HepG2 (cell line): ENCODE measurements around the gene PARD3. TPM values are rescaled to one million over a fixed set of nuclear protein-coding genes. Genes with fewer than 3 reads are reported as not detected.

Source experiments
- ATAC-seq: fragments of 200-7000 bp; cut with Tn5 transposase; 3 replicates; pipeline ENCODE4 v1.9.1; 2020; ENCODE audit warnings: mild to moderate bottlenecking, moderate library complexity
- BruUV-seq: library from RNA; stranded (reverse); fragments of 400-500 nt; replicated peaks from 2 replicates; lab custom pipeline; 2021; lab: Mats Ljungman, UMichigan
- CTCF ChIA-PET: fragments of 300-600 bp; formaldehyde crosslinking; extraction: SDS; loops from one replicate; lab custom pipeline; 2021; ENCODE audit warnings: low total read pairs, inconsistent platforms, low intra/inter-chr PET ratio; lab: Yijun Ruan, JAX
- POLR2A ChIA-PET: fragments of 350-600 bp; sonication (Branson Sonifier 250); formaldehyde crosslinking; loops from one replicate; lab custom pipeline; 2020; ENCODE audit warnings: antibody characterized with exemption, inconsistent platforms; lab: Yijun Ruan, JAX
- DNase-seq: peaks from one replicate; pipeline ENCODE4 v3.0.0-alpha.2; 2015; ENCODE audit warnings: low spot score
- FAIRE-seq: peaks from 3 replicates; lab custom pipeline; 2011; peaks lifted over from hg19 to GRCh38; lab: Jason Lieb, UNC
- H2AFZ ChIP-seq: one replicate; pipeline ENCODE4 v1.6.1; 2011; ENCODE audit warnings: low read length, inconsistent platforms
- H3K27ac ChIP-seq: fragments of 300-600 bp; 3 replicates; pipeline ENCODE4 v1.8.0; 2011; ENCODE audit warnings: mixed run types, mild to moderate bottlenecking, mixed read lengths, low read length, inconsistent platforms; ENCODE audit not compliant: insufficient read depth; ENCODE audit errors: extremely low read length
- H3K27me3 ChIP-seq, 2 experiments: fragments of 200-600 bp in 1 of 2; 2 replicates in 1 of 2; 3 replicates in 1 of 2; pipeline versions ENCODE4 v1.6.0 to v1.8.0; 2011; ENCODE audit warnings: low read length in 2 of 2, mild to moderate bottlenecking in 2 of 2, moderate library complexity in 2 of 2, inconsistent platforms in 1 of 2; ENCODE audit not compliant: insufficient read depth in 2 of 2, control insufficient read depth in 1 of 2
- H3K36me3 ChIP-seq, 2 experiments: fragments of 200-600 bp in 1 of 2; replicated peaks in 1 of 2; 2 replicates in 1 of 2; 3 replicates in 1 of 2; pipeline versions ENCODE4 v1.5.1 to v1.8.0; 2011; ENCODE audit warnings: low read length in 2 of 2, inconsistent platforms in 1 of 2; ENCODE audit not compliant: insufficient read depth in 2 of 2, control insufficient read depth in 1 of 2
- H3K4me1 ChIP-seq: 2 replicates; pipeline ENCODE4 v1.5.1; 2012; ENCODE audit warnings: low read length, inconsistent platforms; ENCODE audit not compliant: insufficient read depth
- H3K4me2 ChIP-seq: 2 replicates; pipeline ENCODE4 v1.6.0; 2011; ENCODE audit warnings: low read depth, low read length, inconsistent platforms
- H3K4me3 ChIP-seq, 3 experiments: fragments of 200-600 bp in 1 of 3; sonication (generic), shearing (Covaris generic) in 1 of 3; replicated peaks in 1 of 3; 2 replicates each; pipeline ENCODE4 v1.5.1; 2011 to 2016; ENCODE audit warnings: low read length in 3 of 3, inconsistent platforms in 2 of 3, low read depth in 2 of 3, mild to moderate bottlenecking in 2 of 3, control low read depth in 1 of 3, mixed read lengths in 1 of 3; ENCODE audit not compliant: insufficient read depth in 1 of 3
- H3K79me2 ChIP-seq: one replicate; pipeline ENCODE4 v1.6.1; 2011; ENCODE audit warnings: low read length, inconsistent platforms; ENCODE audit not compliant: insufficient read depth
- H3K9ac ChIP-seq: 2 replicates; pipeline ENCODE4 v1.6.0; 2011; ENCODE audit warnings: mild to moderate bottlenecking, low read depth, low read length, inconsistent platforms; ENCODE audit not compliant: insufficient read depth
- H3K9me3 ChIP-seq: 2 replicates; pipeline ENCODE4 v1.5.1; 2012; ENCODE audit warnings: mild to moderate bottlenecking, low read length
- H4K20me1 ChIP-seq: 2 replicates; pipeline ENCODE4 v1.6.0; 2011; ENCODE audit warnings: inconsistent platforms, mild to moderate bottlenecking, low read length, moderate library complexity; ENCODE audit not compliant: insufficient read depth
- AHR ChIP-seq: IDR thresholded peaks from 2 replicates; pipeline ENCODE4 v1.6.1; 2018; ENCODE audit warnings: missing genetic modification reagents, missing compliant biosample characterization
- ATF7-NPFF ChIP-seq: sonication (generic); formaldehyde crosslinking; IDR thresholded peaks from 2 replicates; pipeline ENCODE4 v1.8.1; 2023; ENCODE audit warnings: mild to moderate bottlenecking, low read depth, missing genetic modification reagents, moderate library complexity
- CENPT ChIP-seq: sonication (generic); formaldehyde crosslinking; IDR thresholded peaks from 2 replicates; pipeline ENCODE4 v1.8.0; 2022; ENCODE audit warnings: low read depth, mild to moderate bottlenecking, moderate library complexity, missing genetic modification reagents
- GATAD1 ChIP-seq: IDR thresholded peaks from 2 replicates; pipeline ENCODE4 v1.6.1; 2016; ENCODE audit warnings: missing genetic modification reagents, missing compliant biosample characterization
- MIER2 ChIP-seq: IDR thresholded peaks from 2 replicates; pipeline ENCODE4 v1.6.1; 2016; ENCODE audit warnings: missing biosample characterization, missing genetic modification reagents
- STAT5B ChIP-seq: sonication (generic); formaldehyde crosslinking; IDR thresholded peaks from 2 replicates; pipeline ENCODE4 v1.4.0; 2020; ENCODE audit warnings: missing genetic modification reagents
- ZNF432 ChIP-seq: sonication (generic); formaldehyde crosslinking; IDR thresholded peaks from 2 replicates; pipeline ENCODE4 v1.5.0; 2020; ENCODE audit warnings: missing genetic modification reagents, mild to moderate bottlenecking, borderline replicate concordance
- ZNF496 ChIP-seq: sonication (generic); formaldehyde crosslinking; IDR thresholded peaks from 2 replicates; pipeline ENCODE4 v1.8.1; 2023; ENCODE audit warnings: mild to moderate bottlenecking, moderate library complexity, missing genetic modification reagents; ENCODE audit not compliant: insufficient replicate concordance
- ZNF775 ChIP-seq: sonication (generic); formaldehyde crosslinking; IDR thresholded peaks from 2 replicates; pipeline ENCODE4 v1.4.0; 2020; ENCODE audit warnings: missing genetic modification reagents, mild to moderate bottlenecking, moderate library complexity, borderline replicate concordance
- ZNF878 ChIP-seq: sonication (generic); formaldehyde crosslinking; IDR thresholded peaks from 2 replicates; pipeline ENCODE4 v1.8.1; 2023; ENCODE audit warnings: mild to moderate bottlenecking, missing genetic modification reagents, moderate library complexity
- WGBS: methylation state at CpG from one replicate; pipeline ENCODE4 v1.1.6; 2017; ENCODE audit warnings: low lambda C conversion rate; 5-methylcytosine and 5-hydroxymethylcytosine counted together
- in situ Hi-C: cut with HindIII; loops from 2 replicates; pipeline ENCODE4 v1.10.0; 2017; ENCODE audit warnings: low pct_unique_long_range_greater_than_20kb; ENCODE audit not compliant: extremely low pct_ligation_motif_present
- intact Hi-C: fragments of 100-400 bp; cut with micrococcal nuclease; formaldehyde crosslinking; loops from one replicate; pipeline ENCODE4 v1.10.0; 2022; ENCODE audit not compliant: unreplicated experiment
- polyA plus RNA-seq, 8 experiments: library from polyadenylated mRNA; depleted of rRNA in 3 of 8; stranded (reverse) in 7 of 8; unstranded in 1 of 8; fragments of >200 nt; fragmentation: Illumina TruSeq in 4 of 8; extraction: Trizol in 4 of 8; gene quantifications; 2 replicates each; pipeline versions ENCODE4 v1.2.1 to v1.2.3, GENCODE V29; 2011 to 2016; ENCODE audit warnings: low read depth in 4 of 8, missing spikeins in 1 of 8, mixed read lengths in 1 of 8; ENCODE audit not compliant: insufficient read depth in 1 of 8
- total RNA-seq, 5 experiments: library from RNA; depleted of rRNA; stranded (reverse); fragments of >200 nt; fragmentation: Illumina TruSeq; extraction: Trizol; gene quantifications; 2 replicates each; pipeline ENCODE4 v1.2.3, GENCODE V29; 2016; ENCODE audit warnings: low read depth in 1 of 5
- TF ChIP-seq, protein P1 (sequence below): sonication (generic); formaldehyde crosslinking; IDR thresholded peaks from 2 replicates; pipeline ENCODE4 v1.4.0; 2020; ENCODE audit warnings: mild to moderate bottlenecking, missing genetic modification reagents

PARD3 gene
- total and polyA plus RNA-seq, 2 of the 13 experiments (the other 11 are each of a cell fraction or from before 2014, with no cell fraction given): 40.9 to 60.0 TPM

DNA sequence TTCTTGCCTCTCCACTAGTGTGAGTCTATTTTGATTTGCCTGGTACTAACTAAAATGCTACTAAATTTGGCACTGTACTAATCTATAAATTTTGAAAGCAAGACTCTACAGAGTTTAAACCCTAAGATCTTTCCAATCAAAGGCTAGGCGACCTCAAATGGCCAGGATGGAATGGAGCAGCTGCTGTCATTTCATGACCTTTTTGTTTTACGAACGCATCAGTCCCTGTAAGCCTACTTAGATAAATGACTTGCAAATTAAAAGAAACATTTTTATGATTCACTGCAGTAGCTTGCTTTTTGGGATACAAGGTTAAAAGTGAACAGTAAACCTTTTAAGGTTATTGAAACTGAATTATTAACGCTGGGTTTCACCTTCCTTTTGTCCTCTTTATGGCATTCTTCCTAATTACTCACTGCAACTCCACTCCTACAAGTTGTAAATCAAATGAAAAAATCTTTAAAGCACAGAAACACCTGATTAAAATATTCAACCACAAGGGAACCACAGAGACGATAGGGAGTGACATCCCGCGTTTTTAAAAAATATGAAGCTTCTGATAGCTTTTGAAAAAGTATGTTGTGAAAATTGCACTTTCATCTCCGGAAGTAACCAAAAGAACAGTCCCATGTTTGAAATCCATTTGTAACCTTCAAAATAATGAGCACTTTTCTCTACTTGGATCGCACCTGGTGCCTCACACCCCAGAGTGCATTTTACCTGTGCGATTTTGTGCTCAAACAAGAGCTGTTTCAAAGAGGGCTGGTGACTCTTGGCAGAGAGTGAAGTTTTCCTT lies 595.1 kb downstream of the PARD3 start:
- FAIRE-seq (no peak), DNase-seq (no peak), ATAC-seq (no peak)
- H3K4me1 ChIP-seq: peaks cover 61% of the 10 kb centered on the region
- ChIA-PET POLR2A (no interaction called here), CTCF (no interaction called here)
- no peaks in the 10 kb centered on the region for H3K27me3 ChIP-seq
- intact Hi-C loops: no loop called here
- no peak overlapping the region for H2AFZ ChIP-seq
- BruUV-seq: no TSS peak
- H3K4me3 ChIP-seq: no peak overlapping the region
- no peaks in the 10 kb centered on the region for H3K9me3 ChIP-seq
- H3K27ac ChIP-seq: no peak overlapping the region
- H3K36me3 ChIP-seq: no peaks in the 10 kb centered on the region; a peak in 1 of 5 replicates
- H4K20me1 ChIP-seq: no peaks in the 10 kb centered on the region
- TF ChIP-seq AHR (CRISPR knock-in tag): no peak
- TF ChIP-seq, protein P1, sequence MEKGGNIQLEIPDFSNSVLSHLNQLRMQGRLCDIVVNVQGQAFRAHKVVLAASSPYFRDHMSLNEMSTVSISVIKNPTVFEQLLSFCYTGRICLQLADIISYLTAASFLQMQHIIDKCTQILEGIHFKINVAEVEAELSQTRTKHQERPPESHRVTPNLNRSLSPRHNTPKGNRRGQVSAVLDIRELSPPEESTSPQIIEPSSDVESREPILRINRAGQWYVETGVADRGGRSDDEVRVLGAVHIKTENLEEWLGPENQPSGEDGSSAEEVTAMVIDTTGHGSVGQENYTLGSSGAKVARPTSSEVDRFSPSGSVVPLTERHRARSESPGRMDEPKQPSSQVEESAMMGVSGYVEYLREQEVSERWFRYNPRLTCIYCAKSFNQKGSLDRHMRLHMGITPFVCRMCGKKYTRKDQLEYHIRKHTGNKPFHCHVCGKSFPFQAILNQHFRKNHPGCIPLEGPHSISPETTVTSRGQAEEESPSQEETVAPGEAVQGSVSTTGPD (CRISPR knock-in tag): no peak
- no peak for TF ChIP-seq ZNF432 (CRISPR knock-in tag)
- TF ChIP-seq ZNF878: no peak
- TF ChIP-seq ATF7-NPFF (CRISPR knock-in tag): no peak
- no peak for TF ChIP-seq ZNF496 (CRISPR knock-in tag)
- TF ChIP-seq ZNF775: no peak
- TF ChIP-seq GATAD1: no peak
- TF ChIP-seq MIER2 (CRISPR knock-in tag): no peak
- TF ChIP-seq CENPT (CRISPR knock-in tag): no peak
- no peak for TF ChIP-seq STAT5B (CRISPR knock-in tag)
- in situ Hi-C loops: no loop called here
- no peak overlapping the region for H3K9ac ChIP-seq
- no peak overlapping the region for H3K4me2 ChIP-seq
- 95% methylated on average over 10 of the region's 10 CpGs for WGBS
- no peaks in the 10 kb centered on the region for H3K79me2 ChIP-seq
